Body of pancreas (tissue), 4 donors: ENCODE measurements around the gene RBM19.

Experiments
- CTCF ChIP-seq, 7 experiments: fragments of 450-650 bp in 4 of 7; fragments of 200-600 bp in 3 of 7; sonication (generic) in 3 of 7; IDR thresholded peaks; one replicate each; pipeline ENCODE4 v1.5.1; 2016 to 2019; ENCODE audit warnings: antibody characterized with exemption in 7 of 7
- POLR2A ChIP-seq, 3 donors: fragments of 450-650 bp; IDR thresholded peaks; one replicate each; pipeline ENCODE4 v1.6.1; 2016; ENCODE audit warnings: antibody characterized with exemption in 3 of 3, mild to moderate bottlenecking in 2 of 3

GRCh38 chr12:113899561-113900471 is 66.3 kb downstream of the RBM19 start:
- no peak for TF ChIP-seq CTCF (IDR thresholded peaks at IDR 0.05)
- peak; percentile 38 to 57 (median 50) for TF ChIP-seq POLR2A (IDR thresholded peaks at IDR 0.05)
